HEK293T (cell line): Measurements from ENCODE around the gene ARHGAP8.

Source experiments
- CTCF ChIA-PET: fragments of 350-600 bp; formaldehyde crosslinking; extraction: SDS; loops from one replicate; lab custom pipeline; 2021; ENCODE audit warnings: antibody characterized with exemption, inconsistent platforms; lab: Yijun Ruan, JAX
- POLR2A ChIA-PET: fragments of 350-600 bp; formaldehyde crosslinking; extraction: SDS; loops from one replicate; lab custom pipeline; 2020; ENCODE audit warnings: antibody characterized with exemption, inconsistent platforms; lab: Yijun Ruan, JAX
- DNase-seq: peaks from one replicate; pipeline ENCODE4 v3.0.0; 2012; ENCODE audit warnings: mixed read lengths; ENCODE audit errors: extremely low spot score
- ARNT ChIP-seq: fragments of 450-650 bp; IDR thresholded peaks from 2 replicates; pipeline ENCODE4 v1.6.1; 2017; ENCODE audit warnings: mild to moderate bottlenecking
- BHLHE40 ChIP-seq: fragments of 450-650 bp; IDR thresholded peaks from 2 replicates; pipeline ENCODE4 v1.6.1; 2016; ENCODE audit warnings: mild to moderate bottlenecking, moderate library complexity, borderline replicate concordance
- CTBP1 ChIP-seq: fragments of 450-650 bp; IDR thresholded peaks from 2 replicates; pipeline ENCODE4 v1.6.1; 2016; ENCODE audit warnings: borderline replicate concordance
- ELF4 ChIP-seq: fragments of 450-650 bp; IDR thresholded peaks from 2 replicates; pipeline ENCODE4 v1.6.1; 2017; ENCODE audit warnings: antibody characterized with exemption
- FOXA1 ChIP-seq: fragments of 450-650 bp; IDR thresholded peaks from 2 replicates; pipeline ENCODE4 v1.6.1; 2016; ENCODE audit warnings: mild to moderate bottlenecking
- FOXK2 ChIP-seq: fragments of 450-650 bp; IDR thresholded peaks from 2 replicates; pipeline ENCODE4 v1.6.1; 2016; ENCODE audit warnings: mild to moderate bottlenecking
- FOXM1 ChIP-seq: fragments of 450-650 bp; IDR thresholded peaks from 2 replicates; pipeline ENCODE4 v1.6.1; 2017; ENCODE audit warnings: mild to moderate bottlenecking, borderline replicate concordance
- HDGF ChIP-seq: fragments of 450-650 bp; IDR thresholded peaks from 2 replicates; pipeline ENCODE4 v1.6.1; 2017; ENCODE audit warnings: antibody characterized with exemption, borderline replicate concordance
- L3MBTL2 ChIP-seq: fragments of 450-650 bp; conservative IDR thresholded peaks from 2 replicates; pipeline ENCODE4 v1.6.1; 2016; ENCODE audit warnings: mild to moderate bottlenecking
- LEF1 ChIP-seq: fragments of 450-650 bp; IDR thresholded peaks from 2 replicates; pipeline ENCODE4 v1.6.1; 2017; ENCODE audit warnings: mild to moderate bottlenecking, borderline replicate concordance
- NFRKB ChIP-seq: fragments of 450-650 bp; IDR thresholded peaks from 2 replicates; pipeline ENCODE4 v1.6.1; 2016; ENCODE audit warnings: mild to moderate bottlenecking, moderate library complexity
- SP1 ChIP-seq: fragments of 450-650 bp; IDR thresholded peaks from 2 replicates; pipeline ENCODE4 v1.6.1; 2017
- SUZ12 ChIP-seq: fragments of 450-650 bp; IDR thresholded peaks from 2 replicates; pipeline ENCODE4 v1.6.1; 2016; ENCODE audit warnings: mild to moderate bottlenecking
- TARDBP ChIP-seq: fragments of 450-650 bp; IDR thresholded peaks from 2 replicates; pipeline ENCODE4 v1.6.1; 2016
- ZNF384 ChIP-seq: fragments of 450-650 bp; IDR thresholded peaks from 2 replicates; pipeline ENCODE4 v1.6.1; 2016
- TF ChIP-seq, protein P1 (sequence below): fragments of 450-650 bp; IDR thresholded peaks from 2 replicates; pipeline ENCODE4 v1.6.1; 2016

ARHGAP8 gene

DNA sequence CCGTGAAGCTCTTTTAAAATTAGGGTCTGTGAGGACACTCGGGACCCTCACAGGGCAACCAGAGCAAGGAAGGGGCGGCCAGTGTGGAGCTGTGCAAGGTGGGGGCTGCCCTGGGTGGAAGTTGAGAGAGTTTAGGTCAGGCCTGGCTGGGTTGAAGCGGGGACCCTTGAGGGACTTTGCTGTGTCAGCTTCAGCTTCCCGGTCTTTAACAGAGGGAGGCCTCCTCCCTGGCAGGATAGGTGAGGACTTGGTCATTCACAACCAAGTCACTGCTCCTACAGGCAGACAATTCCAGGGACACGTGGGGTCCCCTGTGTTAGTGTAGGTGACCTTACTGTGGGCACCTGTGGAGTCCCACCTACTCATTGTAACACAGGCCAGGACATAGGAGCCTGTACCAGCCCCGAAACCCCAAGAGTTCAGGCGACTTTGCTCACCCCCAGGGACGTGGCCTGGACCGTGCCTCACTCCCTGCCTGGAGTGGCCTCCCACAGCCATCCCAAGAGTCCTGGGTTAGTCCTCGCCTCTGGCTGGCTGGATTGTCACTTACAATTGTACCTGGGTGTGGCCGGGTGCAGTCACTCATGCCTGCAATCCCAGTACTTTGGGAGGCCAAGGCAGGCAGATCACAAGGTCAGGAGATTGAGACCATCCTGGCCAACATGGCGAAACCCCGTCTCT lies 18.8 kb upstream of the ARHGAP8 start:
- DNase-seq, result no peak
- ChIA-PET CTCF (interaction anchor here (0.6 kb wide), 1 partner anchor 16 kb away, joined by 5 read pairs; no protein-coding TSS in a partner anchor), POLR2A (no interaction called here)
- TF ChIP-seq L3MBTL2 (no peak), TARDBP (no peak), HDGF (no peak), BHLHE40 (no peak), ARNT (no peak), NFRKB (no peak), SUZ12 (no peak), LEF1 (no peak), CTBP1 (no peak)

DNA sequence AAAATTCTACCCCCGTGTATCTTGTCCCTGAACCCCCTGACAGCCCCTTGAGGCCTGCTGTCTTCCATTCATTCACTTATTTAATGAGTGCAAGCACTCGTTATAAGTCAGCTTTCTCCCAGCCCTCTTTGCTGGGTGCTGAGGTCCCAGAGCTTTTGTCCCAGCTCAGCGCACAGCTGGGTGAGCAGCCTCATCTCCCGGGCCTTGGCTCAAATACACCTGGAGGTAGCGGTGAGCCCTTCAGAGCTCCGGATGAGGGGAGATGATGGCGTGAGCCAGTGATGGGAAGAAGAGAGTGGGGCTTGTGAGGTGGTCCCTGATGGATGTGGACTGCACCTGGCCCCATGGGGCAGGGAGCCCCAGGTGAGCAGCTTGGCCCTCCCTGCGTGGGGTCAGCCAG lies 18.1 kb upstream of the ARHGAP8 start:
- POLR2A ChIA-PET, result interaction anchor here (0.6 kb wide), 2 partner anchors 26 to 766 kb away, joined by 3 read pairs; no protein-coding TSS in a partner anchor
- no peak for DNase-seq
- TF ChIP-seq NFRKB, result no peak
- no peak for TF ChIP-seq SUZ12
- no peak for TF ChIP-seq ZNF384
- no peak for TF ChIP-seq L3MBTL2
- no peak for TF ChIP-seq SP1
- no peak for TF ChIP-seq CTBP1
- no peak for TF ChIP-seq HDGF
- TF ChIP-seq ELF4, result no peak
- no peak for TF ChIP-seq LEF1
- TF ChIP-seq, protein P1, sequence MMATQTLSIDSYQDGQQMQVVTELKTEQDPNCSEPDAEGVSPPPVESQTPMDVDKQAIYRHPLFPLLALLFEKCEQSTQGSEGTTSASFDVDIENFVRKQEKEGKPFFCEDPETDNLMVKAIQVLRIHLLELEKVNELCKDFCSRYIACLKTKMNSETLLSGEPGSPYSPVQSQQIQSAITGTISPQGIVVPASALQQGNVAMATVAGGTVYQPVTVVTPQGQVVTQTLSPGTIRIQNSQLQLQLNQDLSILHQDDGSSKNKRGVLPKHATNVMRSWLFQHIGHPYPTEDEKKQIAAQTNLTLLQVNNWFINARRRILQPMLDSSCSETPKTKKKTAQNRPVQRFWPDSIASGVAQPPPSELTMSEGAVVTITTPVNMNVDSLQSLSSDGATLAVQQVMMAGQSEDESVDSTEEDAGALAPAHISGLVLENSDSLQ, result no peak
- TF ChIP-seq FOXK2, result no peak
- no peak for TF ChIP-seq BHLHE40
- no peak for TF ChIP-seq TARDBP
- no peak for TF ChIP-seq FOXA1
- TF ChIP-seq FOXM1, result no peak
- no peak for TF ChIP-seq ARNT
- CTCF ChIA-PET, result interaction anchor here (0.6 kb wide), 1 partner anchor 17 kb away, joined by 5 read pairs; no protein-coding TSS in a partner anchor

DNA sequence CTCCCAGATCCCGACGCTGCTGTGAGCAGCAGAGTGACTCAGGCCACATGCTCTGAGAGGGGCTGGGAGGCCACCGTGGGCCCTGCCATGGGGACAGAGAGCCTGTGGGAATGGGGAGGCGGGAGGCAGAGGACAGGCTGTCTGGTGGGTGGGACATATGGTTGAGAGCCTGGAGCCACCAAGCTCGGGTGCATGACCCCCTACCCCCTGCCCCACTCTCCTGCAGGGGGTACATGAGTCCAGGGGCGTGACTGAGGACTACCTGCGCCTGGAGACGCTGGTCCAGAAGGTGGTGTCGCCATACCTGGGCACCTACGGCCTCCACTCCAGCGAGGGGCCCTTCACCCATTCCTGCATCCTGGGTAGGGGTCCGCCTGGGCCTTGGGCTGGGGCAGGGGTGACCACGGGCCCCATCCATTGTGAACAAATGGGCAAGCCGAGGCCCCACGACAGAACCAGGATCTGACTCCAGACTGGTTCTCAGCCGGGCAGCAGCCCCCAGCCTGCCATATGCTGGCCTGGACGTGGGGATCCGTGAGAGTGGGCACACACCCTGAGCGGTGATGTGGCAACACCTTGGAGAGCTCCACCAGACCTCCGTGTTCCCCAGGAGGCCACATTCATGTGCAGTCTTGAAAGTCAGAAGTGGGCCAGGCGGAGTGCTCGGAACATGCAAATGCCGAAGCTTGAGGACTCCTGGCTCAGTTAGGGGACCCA lies 17.4 kb upstream of the ARHGAP8 start:
- TF ChIP-seq, protein P1, result no peak
- TF ChIP-seq SUZ12, result no peak
- no peak for TF ChIP-seq LEF1
- TF ChIP-seq CTBP1, result no peak
- TF ChIP-seq TARDBP, result no peak
- TF ChIP-seq ELF4, result no peak
- TF ChIP-seq BHLHE40, result no peak
- TF ChIP-seq SP1, result no peak
- no peak for DNase-seq
- ChIA-PET POLR2A (interaction anchor here (0.6 kb wide), 2 partner anchors 27 to 765 kb away, joined by 3 read pairs; no protein-coding TSS in a partner anchor), CTCF (interaction anchor here (0.6 to 0.9 kb wide), 4 partner anchors 9 to 42 kb away, joined by 3 read pairs; no protein-coding TSS in a partner anchor)

DNA sequence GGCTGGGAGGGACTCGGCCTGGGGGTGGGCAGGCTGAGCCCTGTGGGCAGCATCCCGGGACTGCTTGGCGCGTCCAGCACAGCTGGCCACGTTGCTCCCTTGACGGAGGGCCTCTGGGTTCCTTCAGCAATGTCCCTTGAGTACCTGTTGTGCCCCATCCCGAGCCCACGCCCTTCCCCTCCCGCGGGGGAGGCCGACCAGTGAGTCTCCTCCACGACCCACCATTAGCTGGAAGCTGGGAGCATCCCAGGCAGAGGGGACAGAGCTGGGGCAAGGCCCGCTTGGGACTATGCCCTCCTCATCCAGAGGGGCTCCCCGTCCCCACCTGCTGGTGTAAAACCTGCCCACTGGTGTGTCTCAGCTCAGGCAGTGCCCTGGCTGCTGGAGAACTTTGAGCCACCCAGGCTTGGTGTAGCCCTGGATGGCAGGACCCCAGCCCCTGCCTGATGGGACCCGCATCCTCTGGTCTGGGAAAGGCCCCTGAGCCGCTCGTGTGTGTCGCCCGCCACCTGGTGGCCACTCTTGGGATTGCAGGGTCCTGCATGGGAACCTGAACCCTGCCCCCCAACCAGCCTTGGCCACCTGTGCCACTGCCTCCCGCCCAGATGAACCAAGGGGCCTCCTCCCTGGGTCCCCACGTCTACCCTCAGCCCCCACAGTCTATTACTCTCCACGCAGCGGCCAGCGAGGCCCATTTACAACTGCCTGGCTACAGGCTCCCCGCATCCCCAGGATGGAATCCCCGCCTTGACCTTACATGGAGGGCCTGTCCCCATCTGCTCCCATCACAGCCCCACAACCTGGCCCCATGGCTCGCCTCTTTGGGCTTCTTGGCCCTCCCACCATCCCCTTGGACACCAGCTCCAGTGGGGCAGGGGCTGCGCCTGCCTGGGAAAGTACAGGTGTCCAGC lies 16.6 kb upstream of the ARHGAP8 start:
- POLR2A ChIA-PET, result no interaction called here
- TF ChIP-seq ELF4, result no peak
- CTCF ChIA-PET, result interaction anchor here (0.6 to 0.9 kb wide), 6 partner anchors 8 to 52 kb away, joined by 3 read pairs; no protein-coding TSS in a partner anchor
- DNase-seq, result peak; percentile 85

DNA sequence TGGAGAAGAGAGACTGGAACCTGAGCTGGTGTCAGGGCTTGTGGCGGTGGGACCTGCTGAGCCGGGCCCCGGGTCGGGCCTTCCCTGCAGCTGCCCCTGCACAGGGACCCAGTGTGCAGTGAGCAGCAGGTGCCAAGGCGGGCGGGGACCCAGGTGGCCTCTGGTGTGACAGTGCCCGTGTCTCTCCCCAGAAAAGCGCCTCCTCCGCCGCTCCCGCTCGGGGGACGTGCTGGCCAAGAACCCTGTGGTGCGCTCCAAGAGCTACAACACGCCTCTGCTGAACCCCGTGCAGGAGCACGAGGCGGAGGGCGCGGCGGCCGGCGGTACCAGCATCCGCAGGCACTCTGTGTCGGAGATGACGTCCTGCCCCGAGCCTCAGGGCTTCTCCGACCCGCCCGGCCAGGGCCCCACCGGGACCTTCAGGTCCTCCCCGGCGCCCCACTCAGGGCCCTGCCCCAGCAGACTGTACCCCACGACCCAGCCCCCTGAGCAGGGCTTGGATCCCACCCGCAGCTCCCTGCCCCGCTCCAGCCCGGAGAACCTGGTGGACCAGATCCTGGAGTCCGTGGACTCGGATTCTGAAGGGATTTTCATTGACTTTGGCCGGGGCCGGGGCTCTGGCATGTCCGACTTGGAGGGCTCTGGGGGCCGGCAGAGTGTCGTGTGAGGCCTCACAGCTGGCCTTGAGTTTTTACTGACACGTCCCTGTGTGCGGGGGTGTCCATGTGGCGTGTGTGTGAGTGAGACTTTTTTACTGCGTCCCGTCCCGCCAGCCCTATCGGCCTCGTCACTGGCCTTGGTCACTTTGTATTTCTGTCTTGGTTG lies 15.6 kb upstream of the ARHGAP8 start:
- POLR2A ChIA-PET, result no interaction called here
- no peak for DNase-seq
- CTCF ChIA-PET, result interaction anchor here (0.7 kb wide), 2 partner anchors 23 to 53 kb away, joined by 3 read pairs; no protein-coding TSS in a partner anchor
- no peak for TF ChIP-seq FOXM1
- TF ChIP-seq HDGF, result no peak
- TF ChIP-seq NFRKB, result no peak
